ENCODE measurements around the gene AIMP2. TPM values are rescaled to one million over a fixed set of nuclear protein-coding genes. Genes with fewer than 3 reads are reported as not detected.
"Not testable (repeated sequence)": the region's sequence is repeated elsewhere in the genome, so short reads cannot be mapped to it uniquely, and the experiment has no call there.

Gene AIMP2
- total RNA-seq, 1 experiment from 2014 or later = 96.3 TPM

GRCh38 chr7:6010370-6010769 is 1.3 kb downstream of the AIMP2 start:
- H3K9me3 Mint-ChIP-seq (ENCODE audit: unreplicated experiment); H3K27me3 ChIP-seq (replicated peaks; ENCODE audit: control insufficient read depth, insufficient read depth, low read length); H3K4me3 ChIP-seq (ENCODE audit: low read depth, low read length); H3K9me3 ChIP-seq; H3K36me3 ChIP-seq (ENCODE audit: control insufficient read depth, insufficient read depth, low read length); H3K4me1 ChIP-seq; BruUV-seq (replicated peaks); DNase-seq; CTCF ChIA-PET; intact Hi-C loops (cut with micrococcal nuclease; ENCODE audit: unreplicated experiment); H3K27me3 Mint-ChIP-seq (ENCODE audit: insufficient read depth, unreplicated experiment): not testable (repeated sequence)
- peak overlapping the region; percentile 90 for H3K27ac Mint-ChIP-seq (ENCODE audit: unreplicated experiment)
- H3K4me3 Mint-ChIP-seq (ENCODE audit: unreplicated experiment) = peak overlapping the region; percentile 84
- POLR2A ChIA-PET = interaction anchor here (1.9 kb wide), 2 partner anchors 10 to 15 kb away, joined by 7 to 11 read pairs; no protein-coding TSS in a partner anchor
- H3K36me3 Mint-ChIP-seq (ENCODE audit: insufficient read depth, unreplicated experiment) = peaks cover 63% of the 10 kb centered on the region
- H3K4me1 Mint-ChIP-seq (ENCODE audit: low read depth, unreplicated experiment) = peaks cover 13% of the 10 kb centered on the region

- no peak for TF ChIP-seq CTCF (IDR thresholded peaks at IDR 0.05; ENCODE audit: insufficient read depth in 1 of 2, low read depth in 1 of 2, low read length in 1 of 2, severe bottlenecking in 1 of 2, unreplicated experiment in 1 of 2)
- ChIA-PET CTCF (no interaction called here), POLR2A (no interaction called here)
- H3K27me3 ChIP-seq (replicated peaks; ENCODE audit: control insufficient read depth, insufficient read depth, low read length) = no peaks in the 10 kb centered on the region
- H3K36me3 Mint-ChIP-seq (ENCODE audit: insufficient read depth, unreplicated experiment) = peaks cover 75% of the 10 kb centered on the region
- BruUV-seq (replicated peaks) = TSS peak; percentile 34
- H3K9me3 Mint-ChIP-seq (ENCODE audit: unreplicated experiment) = no peaks in the 10 kb centered on the region
- H3K4me1 Mint-ChIP-seq (ENCODE audit: low read depth, unreplicated experiment) = peaks cover 13% of the 10 kb centered on the region
- peak overlapping the region; percentile 35 for H3K27ac Mint-ChIP-seq (ENCODE audit: unreplicated experiment)
- no peaks in the 10 kb centered on the region for H3K27me3 Mint-ChIP-seq (ENCODE audit: insufficient read depth, unreplicated experiment)
- peaks cover 8% of the 10 kb centered on the region for H3K4me1 ChIP-seq
- H3K4me3 ChIP-seq (ENCODE audit: low read depth, low read length) = no peak overlapping the region
- intact Hi-C loops (cut with micrococcal nuclease; ENCODE audit: unreplicated experiment) = no loop called here
- H3K4me3 Mint-ChIP-seq (ENCODE audit: unreplicated experiment) = peak overlapping the region; percentile 84
- DNase-seq = no peak
- H3K36me3 ChIP-seq (ENCODE audit: control insufficient read depth, insufficient read depth, low read length) = 0 out of 2 replicates have a peak, but pooled peaks cover 1% of the 10 kb centered on the region
- no peaks in the 10 kb centered on the region for H3K9me3 ChIP-seq
Observed at GRCh38 chr7:6011541-6011940, 2.5 kb downstream of the AIMP2 start.

- intact Hi-C loops (cut with micrococcal nuclease; ENCODE audit: unreplicated experiment) = no loop called here
- no peak for DNase-seq
- TF ChIP-seq CTCF (IDR thresholded peaks at IDR 0.05; ENCODE audit: insufficient read depth in 1 of 2, low read depth in 1 of 2, low read length in 1 of 2, severe bottlenecking in 1 of 2, unreplicated experiment in 1 of 2) = no peak
- peaks cover 9% of the 10 kb centered on the region for H3K4me1 Mint-ChIP-seq (ENCODE audit: low read depth, unreplicated experiment)
- Histone ChIP-seq H3K4me1 (peaks cover 8% of the 10 kb centered on the region), H3K9me3 (no peaks in the 10 kb centered on the region), H3K4me3 (ENCODE audit: low read depth, low read length) (no peak overlapping the region), H3K27me3 (replicated peaks; ENCODE audit: control insufficient read depth, insufficient read depth, low read length) (no peaks in the 10 kb centered on the region), H3K36me3 (ENCODE audit: control insufficient read depth, insufficient read depth, low read length) (0 out of 2 replicates have a peak, but pooled peaks cover 1% of the 10 kb centered on the region)
- H3K9me3 Mint-ChIP-seq (ENCODE audit: unreplicated experiment) = no peaks in the 10 kb centered on the region
- CTCF ChIA-PET = no interaction called here
- POLR2A ChIA-PET = interaction anchor here (0.6 kb wide), 1 partner anchor 8 kb away, joined by 5 read pairs; no protein-coding TSS in a partner anchor
- no peak overlapping the region for H3K4me3 Mint-ChIP-seq (ENCODE audit: unreplicated experiment)
- no peaks in the 10 kb centered on the region for H3K27me3 Mint-ChIP-seq (ENCODE audit: insufficient read depth, unreplicated experiment)
- BruUV-seq (replicated peaks) = no TSS peak
- peak overlapping the region; percentile 45 for H3K27ac Mint-ChIP-seq (ENCODE audit: unreplicated experiment)
- H3K36me3 Mint-ChIP-seq (ENCODE audit: insufficient read depth, unreplicated experiment) = peaks cover 85% of the 10 kb centered on the region
Observed at GRCh38 chr7:6012355-6013104, 3.5 kb downstream of the AIMP2 start.

Measured in Caco-2 (cell line).